OCI-LY3 (cell line): ENCODE measurements around the gene SNRPB.

Experiments
- EZH2phosphoT487 ChIP-seq: fragments of 200-600 bp; shearing (Covaris generic); IDR thresholded peaks from 2 replicates; pipeline ENCODE4 v1.6.1; 2018; ENCODE audit warnings: antibody characterized with exemption, mixed run types, low read depth
- TF ChIP-seq, protein P1 (sequence below): fragments of 200-600, 300-600 bp; sonication (generic); IDR thresholded peaks from 2 replicates; pipeline ENCODE4 v1.5.1; 2014; ENCODE audit warnings: antibody characterized with exemption, low read length, low read depth

- TF ChIP-seq, protein P1, sequence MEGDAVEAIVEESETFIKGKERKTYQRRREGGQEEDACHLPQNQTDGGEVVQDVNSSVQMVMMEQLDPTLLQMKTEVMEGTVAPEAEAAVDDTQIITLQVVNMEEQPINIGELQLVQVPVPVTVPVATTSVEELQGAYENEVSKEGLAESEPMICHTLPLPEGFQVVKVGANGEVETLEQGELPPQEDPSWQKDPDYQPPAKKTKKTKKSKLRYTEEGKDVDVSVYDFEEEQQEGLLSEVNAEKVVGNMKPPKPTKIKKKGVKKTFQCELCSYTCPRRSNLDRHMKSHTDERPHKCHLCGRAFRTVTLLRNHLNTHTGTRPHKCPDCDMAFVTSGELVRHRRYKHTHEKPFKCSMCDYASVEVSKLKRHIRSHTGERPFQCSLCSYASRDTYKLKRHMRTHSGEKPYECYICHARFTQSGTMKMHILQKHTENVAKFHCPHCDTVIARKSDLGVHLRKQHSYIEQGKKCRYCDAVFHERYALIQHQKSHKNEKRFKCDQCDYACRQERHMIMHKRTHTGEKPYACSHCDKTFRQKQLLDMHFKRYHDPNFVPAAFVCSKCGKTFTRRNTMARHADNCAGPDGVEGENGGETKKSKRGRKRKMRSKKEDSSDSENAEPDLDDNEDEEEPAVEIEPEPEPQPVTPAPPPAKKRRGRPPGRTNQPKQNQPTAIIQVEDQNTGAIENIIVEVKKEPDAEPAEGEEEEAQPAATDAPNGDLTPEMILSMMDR: no peak
- no peak for TF ChIP-seq EZH2phosphoT487
Observed at GRCh38 chr20:2509468-2509781, 38.8 kb upstream of the SNRPB start.
